ENCODE results near the gene IFNA7.

- TF ChIP-seq CTCF (IDR thresholded peaks at IDR 0.05) (no peak), ZFX (IDR thresholded peaks at IDR 0.05; ENCODE audit: borderline replicate concordance) (no peak)
Observed at GRCh38 chr9:21174671-21175070, 27.3 kb downstream of the IFNA7 start.

Data from 22Rv1 (cell line).